ENCODE data around the gene NOXO1.
A peak's percentile ranks its signal among the peaks of the same experiment; 100 is the strongest.
"Not testable (repeated sequence)": the region's sequence is repeated elsewhere in the genome, so short reads cannot be mapped to it uniquely, and the experiment has no call there.

The NOXO1 gene

DNA sequence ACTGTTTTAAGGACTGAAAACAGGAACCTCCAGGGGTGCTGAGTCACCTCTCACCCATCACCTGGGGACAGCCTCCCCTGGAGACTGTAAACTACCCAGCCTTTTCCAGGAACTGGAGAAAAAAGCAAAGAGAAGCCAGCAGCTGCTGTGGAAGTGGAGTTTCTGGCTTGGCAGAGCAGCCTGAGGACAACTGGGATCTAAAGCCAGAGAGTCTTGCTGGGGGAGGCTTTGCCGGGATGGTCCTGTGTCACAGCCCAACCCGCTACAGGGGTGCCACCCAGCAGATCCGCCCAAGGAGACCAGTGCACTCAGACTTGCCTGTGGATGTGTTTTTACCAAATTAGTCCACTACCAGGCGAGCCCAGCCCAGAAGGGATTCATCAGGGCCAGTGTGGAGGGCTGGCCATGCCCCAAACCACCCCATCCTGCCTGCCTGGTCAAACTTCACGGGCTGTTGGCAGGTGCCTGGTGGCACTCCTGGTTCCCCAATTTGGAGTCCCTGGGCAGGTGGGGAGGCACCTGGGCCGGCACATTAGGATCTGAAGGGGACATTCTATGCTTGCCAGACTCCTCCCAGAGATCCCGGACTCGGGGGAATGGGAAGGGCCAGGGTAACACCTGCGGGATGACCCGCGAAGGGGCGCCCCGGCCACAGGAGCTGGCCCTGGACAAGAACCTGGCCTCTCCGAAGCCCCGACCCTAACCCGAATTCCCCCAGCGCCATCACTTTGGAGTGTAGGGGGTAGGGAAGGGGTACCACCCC is 39.0 kb downstream of the NOXO1 start:
- peak in 1 of 3 donors; percentile 15 for DNase-seq (ENCODE audit: low read depth in 3 of 3)

DNA sequence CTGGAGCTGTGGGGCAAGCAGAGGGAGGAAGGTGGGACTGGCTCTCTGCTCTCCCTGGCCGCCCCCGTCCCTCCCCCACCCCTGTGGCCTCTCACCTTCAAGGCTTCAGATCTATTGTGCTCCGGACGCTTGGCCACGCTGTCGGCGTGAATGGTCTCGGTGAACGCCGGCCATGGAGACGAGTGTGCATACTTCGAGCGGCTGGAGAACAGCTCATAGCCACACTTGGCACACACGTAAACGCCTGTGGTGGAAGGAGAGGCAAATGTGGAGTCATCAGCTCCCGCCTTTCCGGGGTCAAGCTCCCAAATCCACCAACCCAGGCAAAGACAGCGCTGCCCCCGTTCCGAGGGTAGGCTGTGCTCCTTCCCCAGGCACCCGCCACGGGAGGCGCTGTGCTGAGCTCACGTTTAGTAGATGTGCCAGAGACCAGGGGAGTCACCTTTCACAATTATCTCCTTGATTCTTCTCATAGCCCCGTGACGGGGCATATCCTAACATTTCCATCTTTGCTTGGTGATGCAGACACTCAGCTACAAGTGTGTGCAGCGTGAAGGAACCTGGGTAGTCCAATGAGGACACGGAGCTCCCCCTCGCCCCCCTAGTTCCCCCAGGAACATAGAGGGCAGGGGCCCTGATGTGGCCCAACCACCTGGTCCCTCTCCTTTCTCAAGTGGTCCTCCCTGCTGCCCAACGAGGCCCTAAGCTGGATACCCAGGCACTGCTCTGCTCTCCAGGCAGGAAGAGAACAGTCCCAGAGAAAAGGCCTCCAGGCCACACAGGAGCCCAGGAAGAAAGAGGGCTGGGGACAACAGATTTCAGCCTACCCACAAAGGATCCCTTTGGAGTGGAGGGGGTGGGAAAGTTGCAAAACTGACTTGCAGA is 39.9 kb downstream of the NOXO1 start:
- DNase-seq (ENCODE audit: low read depth in 3 of 3): no peak

DNA sequence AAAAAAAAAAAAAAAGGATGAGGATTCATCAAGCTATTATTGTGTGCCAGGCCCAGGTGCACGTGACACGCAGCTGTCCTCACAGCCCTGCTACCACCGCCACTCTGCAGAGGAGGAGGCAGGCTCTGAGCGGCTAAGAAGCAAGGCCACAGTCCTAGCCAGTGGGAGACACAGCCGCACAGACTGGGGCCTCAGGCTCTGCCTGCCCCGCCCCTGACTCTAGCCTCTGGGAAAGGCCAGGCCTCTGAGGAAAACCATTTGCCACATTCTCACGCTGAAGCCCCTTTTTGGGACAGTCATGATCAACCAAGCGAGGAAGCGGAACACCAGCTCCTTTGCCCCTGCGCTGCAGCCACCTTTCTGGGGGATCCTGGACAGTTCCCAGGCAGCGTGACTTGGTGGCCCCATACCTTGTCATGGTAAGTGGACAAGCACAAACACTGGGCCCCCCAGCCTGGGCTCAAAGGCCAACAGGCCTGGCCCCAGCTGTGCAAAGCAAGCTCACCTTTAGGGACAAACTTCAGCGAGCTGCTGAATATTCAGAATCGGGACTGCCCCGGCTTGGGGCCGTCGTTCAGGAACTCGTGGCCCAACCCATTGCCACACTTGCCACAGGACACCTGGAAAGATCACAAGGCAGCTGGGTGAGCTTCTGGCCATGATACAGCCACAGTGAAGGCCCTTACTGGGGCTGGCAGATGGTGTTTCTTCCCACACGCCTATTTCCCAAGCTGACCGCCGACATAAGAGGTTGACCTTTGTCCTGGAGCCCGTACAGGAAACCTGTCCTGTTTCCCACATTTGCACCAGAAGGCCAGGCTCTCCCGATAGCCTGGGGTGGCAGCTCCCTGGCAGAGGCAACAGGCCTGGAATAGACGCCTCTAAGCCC is 40.8 kb downstream of the NOXO1 start:
- DNase-seq (ENCODE audit: low read depth in 3 of 3): no peak

DNA sequence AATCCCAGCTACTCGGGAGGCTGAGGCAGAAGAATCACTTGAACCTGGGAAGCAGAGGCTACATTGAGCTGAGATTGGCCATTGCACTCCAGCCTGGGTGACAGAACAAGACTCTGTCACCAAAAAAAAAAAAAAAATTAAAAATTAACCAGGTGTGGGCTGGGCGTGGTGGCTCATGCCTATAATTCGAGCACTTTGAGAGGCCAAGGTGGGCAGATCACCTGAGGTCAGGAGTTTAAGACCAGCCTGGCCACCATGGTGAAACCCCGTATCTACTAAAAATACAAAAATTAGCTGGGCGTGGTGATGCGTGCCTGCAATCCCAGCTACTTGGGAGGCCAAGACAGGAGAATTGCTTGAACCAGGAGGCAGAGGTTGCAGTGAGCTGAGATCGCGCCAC is 41.4 kb downstream of the NOXO1 start:
- not testable (repeated sequence) for DNase-seq (ENCODE audit: low read depth in 3 of 3)

DNA sequence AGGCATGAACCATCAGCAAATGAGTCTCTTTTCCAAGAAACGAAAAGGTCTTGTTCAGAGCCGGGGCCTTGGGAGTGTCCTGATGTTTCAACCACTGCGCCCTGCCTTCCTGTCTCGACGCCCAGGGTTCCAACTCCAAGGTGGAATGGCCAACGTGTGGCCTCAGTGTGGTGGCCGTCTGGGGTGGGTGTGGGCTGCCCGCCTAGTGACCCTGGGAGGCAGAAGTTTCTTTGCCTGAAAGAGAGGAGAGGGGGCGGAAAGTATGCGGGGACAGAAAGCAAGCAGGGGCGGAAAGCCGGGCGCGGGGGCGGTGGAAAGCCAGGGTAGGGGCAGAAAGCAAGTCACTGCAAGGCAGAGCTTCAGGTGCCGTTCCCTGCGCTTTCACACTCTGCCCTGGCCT is 42.4 kb downstream of the NOXO1 start:
- no peak for DNase-seq (ENCODE audit: low read depth in 3 of 3)

DNA sequence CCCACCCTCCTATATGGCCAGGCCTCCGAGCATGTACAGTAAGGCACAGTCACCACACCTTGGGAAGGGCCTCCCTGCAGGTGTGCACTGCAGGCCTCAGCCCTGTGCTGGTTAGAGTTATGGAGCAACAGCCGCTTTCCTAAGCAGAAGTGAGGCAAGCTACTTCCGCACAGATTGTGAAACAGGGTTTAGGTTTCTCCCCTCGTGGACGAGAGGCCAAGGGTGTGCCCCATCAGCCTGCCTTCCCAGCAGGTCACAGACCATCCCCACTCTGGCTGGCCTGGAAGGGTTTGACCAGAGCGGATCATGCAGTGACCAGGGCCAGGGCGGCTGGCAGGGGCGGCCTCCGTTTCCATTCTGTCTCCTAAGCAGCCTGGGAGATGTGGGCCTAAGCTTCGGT is 43.0 kb downstream of the NOXO1 start:
- DNase-seq (ENCODE audit: low read depth in 3 of 3): no peak

DNA sequence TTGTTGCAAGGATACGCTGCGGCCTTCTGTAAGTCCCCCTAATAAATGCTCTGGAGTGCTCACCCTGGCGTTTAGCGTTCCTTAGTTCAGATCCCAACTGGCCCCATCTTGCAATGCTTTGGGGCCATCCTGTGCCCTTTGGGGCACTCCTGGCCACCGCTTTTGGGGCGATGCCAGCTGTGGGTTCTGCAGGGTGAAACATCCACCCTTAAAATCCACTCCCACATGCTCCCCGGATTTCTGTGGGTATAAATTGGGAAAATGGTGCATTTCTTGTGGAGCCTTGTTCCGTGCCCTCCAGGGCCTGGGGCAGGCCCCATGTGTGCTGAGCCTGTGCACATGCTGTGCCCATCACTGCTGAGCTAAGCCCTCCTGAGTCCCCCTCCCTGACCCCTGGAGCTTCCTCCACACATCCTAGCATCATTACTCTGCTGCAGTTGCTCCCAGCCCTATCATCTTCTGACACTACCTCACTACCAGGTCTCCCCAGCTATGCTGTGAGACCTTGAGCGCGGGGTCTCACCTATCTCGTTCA is 44.3 kb downstream of the NOXO1 start:
- DNase-seq (ENCODE audit: low read depth in 3 of 3): no peak

DNA sequence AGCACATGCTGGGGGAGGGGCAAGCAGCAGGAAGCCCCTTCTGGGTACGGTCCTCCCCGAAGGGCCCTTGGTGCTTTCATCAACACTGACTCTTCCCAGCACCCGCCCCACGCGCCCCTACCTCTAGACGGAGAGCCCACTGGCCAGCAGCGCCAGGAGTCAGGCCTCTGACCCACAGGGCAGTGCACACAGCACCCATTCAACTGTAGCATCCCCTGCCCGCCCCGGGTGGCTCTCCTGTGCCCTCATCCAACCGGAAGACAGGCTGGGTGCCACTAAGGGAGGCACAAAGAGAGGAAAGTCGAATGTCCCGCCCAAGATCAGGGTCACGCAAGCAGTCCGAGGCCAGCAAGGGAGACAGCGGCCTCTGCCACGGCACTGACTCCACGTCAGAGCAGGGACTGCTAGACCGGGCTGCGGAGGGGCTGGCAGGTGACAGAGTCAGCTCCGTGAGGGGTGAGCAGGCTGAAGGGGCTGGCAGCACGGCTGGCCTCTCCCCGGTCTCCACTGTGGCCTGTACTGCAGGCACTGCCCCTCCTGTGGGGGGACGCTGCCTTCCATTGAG is 48.1 kb downstream of the NOXO1 start:
- no peak for DNase-seq (ENCODE audit: low read depth in 3 of 3)

DNA sequence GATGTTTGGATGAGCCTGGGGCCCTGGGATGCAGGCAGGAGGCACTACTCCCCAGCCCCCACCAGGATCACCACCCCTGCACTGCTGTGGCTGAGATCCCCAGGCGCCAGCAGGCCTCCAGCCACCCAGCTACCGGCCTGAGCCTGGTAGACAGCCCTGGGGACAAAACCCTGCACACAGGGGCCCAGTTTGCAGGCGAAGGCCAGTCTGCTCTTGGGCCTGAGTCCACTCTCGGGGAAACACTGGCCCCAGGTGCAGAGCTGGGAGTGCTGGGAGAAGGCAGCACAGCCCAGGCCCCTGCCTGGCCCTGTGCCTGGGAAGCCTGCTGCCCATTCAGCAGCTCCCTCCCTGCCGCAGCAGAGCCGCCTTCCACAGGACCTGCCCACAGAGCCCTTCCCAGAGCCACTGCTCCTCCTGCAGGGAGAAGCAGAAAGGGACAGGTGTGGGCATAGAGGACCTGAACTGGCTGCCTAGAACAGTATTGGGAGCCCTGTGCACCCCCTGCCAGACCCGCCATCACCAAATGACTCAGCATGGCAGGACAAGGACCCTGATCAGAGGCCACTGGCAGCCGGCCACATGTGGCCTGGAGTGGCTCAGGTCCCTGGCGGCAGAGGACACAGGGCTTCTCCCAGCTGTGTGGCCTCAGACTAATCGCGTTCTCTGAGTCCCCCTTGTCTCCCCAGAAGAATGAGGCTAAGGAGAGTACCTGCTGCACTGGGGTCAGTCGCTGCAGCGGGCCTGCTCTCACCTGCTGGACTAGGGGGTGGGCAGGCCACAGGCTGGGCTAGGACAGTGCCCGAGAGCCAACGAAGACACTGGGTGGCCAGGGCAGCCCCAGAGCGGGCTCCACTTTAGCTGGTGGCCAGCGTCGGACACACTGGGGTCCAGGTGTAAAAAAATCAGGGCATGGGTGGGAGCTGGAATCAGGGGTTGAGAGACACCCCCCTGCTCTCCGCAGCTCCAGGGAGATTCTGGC is 48.9 kb downstream of the NOXO1 start:
- no peak for DNase-seq (ENCODE audit: low read depth in 3 of 3)

DNA sequence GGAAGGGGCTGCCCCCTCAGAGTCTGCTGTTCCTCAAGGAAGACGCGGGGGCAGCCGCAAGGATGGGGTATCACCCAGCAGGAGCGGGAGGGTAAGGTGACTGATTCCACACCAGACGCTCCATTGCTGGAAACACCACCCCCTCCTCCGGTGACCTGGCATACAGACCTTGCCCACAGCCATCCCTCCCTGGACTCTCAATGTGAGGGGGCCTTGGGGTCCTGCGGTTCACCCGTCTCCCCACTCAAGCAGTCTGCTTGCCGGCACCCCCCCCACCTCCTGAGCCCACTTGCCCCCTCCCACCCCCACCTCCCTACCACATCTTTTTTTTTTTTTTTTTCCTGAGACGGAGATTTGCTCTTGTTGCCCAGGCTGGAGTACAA is 50.9 kb downstream of the NOXO1 start:
- DNase-seq (ENCODE audit: low read depth in 3 of 3): no peak

DNA sequence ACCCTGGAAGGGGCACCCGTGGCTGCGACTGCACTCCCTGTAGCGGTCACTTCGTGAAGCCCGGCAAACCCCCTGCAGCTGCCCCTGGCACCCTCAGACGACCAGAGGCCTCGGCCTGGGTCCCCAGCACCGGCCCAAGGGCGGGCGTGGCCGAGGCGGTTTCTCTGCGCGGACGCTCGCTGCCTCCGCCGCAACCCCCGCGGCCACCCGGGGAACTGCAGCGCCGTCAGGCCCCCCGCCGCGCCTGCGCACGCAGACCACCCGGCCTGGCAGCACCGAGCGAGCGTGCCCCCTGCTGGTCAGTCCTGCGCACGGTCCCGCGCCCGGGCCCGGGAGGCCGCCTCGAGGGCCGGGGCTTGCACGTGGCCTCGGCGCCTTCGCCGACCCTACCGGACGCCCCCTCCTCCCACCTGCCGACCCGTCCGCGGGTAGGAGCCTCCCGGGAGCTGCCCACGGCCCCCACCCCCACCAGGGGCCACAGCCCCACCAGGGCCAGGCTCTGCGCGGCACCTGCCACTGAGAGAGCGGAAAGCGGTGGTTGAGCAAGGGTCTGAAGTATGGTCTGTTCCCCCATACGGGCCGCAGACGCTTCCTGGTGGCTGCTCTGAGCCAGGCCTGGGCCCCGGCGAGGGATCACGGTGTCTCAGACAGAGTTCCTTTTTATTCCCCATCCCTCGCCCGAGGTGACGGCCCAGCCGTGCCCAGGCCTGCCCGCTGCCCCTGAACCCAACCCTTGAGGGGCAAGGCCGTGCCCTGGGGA is 51.5 kb downstream of the NOXO1 start:
- DNase-seq (ENCODE audit: low read depth in 3 of 3): peak; percentile 86 to 93 (median 93)

DNA sequence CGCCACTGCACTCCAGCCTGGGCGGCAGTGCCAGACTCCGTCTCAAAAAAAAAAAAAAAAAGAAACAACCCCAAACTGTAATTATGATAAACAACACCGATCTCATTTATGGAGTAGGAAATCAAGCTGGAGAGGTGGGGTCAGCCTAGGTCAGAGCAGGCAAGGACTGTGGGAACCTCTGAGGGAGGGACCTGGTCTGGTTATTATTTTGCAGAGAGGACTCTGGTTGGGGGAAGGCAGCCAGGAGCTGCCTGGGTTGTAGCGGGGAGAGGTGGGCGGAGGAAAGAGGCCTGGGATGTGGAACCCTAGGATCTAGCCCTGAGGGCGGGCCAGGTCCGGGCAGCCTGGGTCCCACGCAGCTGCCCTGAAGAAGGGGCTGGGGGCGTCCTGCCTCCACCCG is 52.2 kb downstream of the NOXO1 start:
- DNase-seq (ENCODE audit: low read depth in 3 of 3): no peak

Data from stimulated activated CD4-positive, alpha-beta T cell treated with anti-CD3 and anti-CD28 coated beads, TNF-alpha, amount 100 ng/mL, for 48 hours (primary cell).